K562 (cell line): ENCODE measurements around the gene ASCC1. TPM values are rescaled to one million over a fixed set of nuclear protein-coding genes. Genes with fewer than 3 reads are reported as not detected.

Source experiments
- ATAC-seq: fragments of 200-7000 bp; cut with Tn5 transposase; 3 replicates; pipeline ENCODE4 v1.9.1; 2020; ENCODE audit warnings: moderate library complexity
- BruUV-seq: library from RNA; stranded (reverse); fragments of 400-500 nt; replicated peaks from 2 replicates; lab custom pipeline; 2021; lab: Mats Ljungman, UMichigan
- CTCF ChIA-PET: fragments of 300-600 bp; formaldehyde crosslinking; extraction: SDS; loops from one replicate; lab custom pipeline; 2021; ENCODE audit warnings: low intra/inter-chr PET ratio; lab: Yijun Ruan, JAX
- POLR2A ChIA-PET: fragments of 300-600, 350-650 bp; sonication (Branson Sonifier 250); formaldehyde crosslinking; extraction: SDS; loops from one replicate; lab custom pipeline; 2021; ENCODE audit warnings: antibody characterized with exemption, inconsistent platforms; lab: Yijun Ruan, JAX
- DNase-seq, 4 experiments: peaks; one replicate each; pipeline versions ENCODE4 v3.0.0 to v3.0.0-alpha.2; 2011 to 2018; ENCODE audit warnings: low spot score in 3 of 4, mixed read lengths in 3 of 4; ENCODE audit errors: extremely low read depth in 1 of 4
- FAIRE-seq: peaks from 2 replicates; lab custom pipeline; 2011; peaks lifted over from hg19 to GRCh38; lab: Jason Lieb, UNC
- H2AFZ ChIP-seq: 2 replicates; pipeline ENCODE4 v1.6.0; 2011; ENCODE audit warnings: low read depth, low read length, control low read depth, inconsistent platforms
- H3K27ac ChIP-seq: fragments of 200-600 bp; 3 replicates; pipeline ENCODE4 v1.8.0; 2011; ENCODE audit warnings: low read depth, mild to moderate bottlenecking, control low read depth, inconsistent platforms, low read length, moderate library complexity, mixed read lengths; ENCODE audit errors: extremely low read depth
- H3K27me3 ChIP-seq, 2 experiments: fragments of 300-600 bp in 1 of 2; 2 replicates in 1 of 2; 3 replicates in 1 of 2; pipeline versions ENCODE4 v1.6.0 to v1.8.0; 2011; ENCODE audit warnings: inconsistent platforms in 2 of 2, low read length in 2 of 2, mild to moderate bottlenecking in 1 of 2, mixed read lengths in 1 of 2, moderate library complexity in 1 of 2; ENCODE audit not compliant: control insufficient read depth in 2 of 2, insufficient read depth in 2 of 2
- H3K36me3 ChIP-seq: fragments of 300-600 bp; 3 replicates; pipeline ENCODE4 v1.8.0; 2011; ENCODE audit warnings: mild to moderate bottlenecking, low read length, inconsistent platforms; ENCODE audit not compliant: control insufficient read depth, insufficient read depth
- H3K4me1 ChIP-seq, 2 experiments: fragments of 200-600 bp in 1 of 2; replicated peaks in 1 of 2; 2 replicates in 1 of 2; 3 replicates in 1 of 2; pipeline versions ENCODE4 v1.5.1 to v1.8.0; 2011; ENCODE audit warnings: inconsistent platforms in 2 of 2, low read length in 2 of 2, mild to moderate bottlenecking in 1 of 2, mixed read lengths in 1 of 2, moderate library complexity in 1 of 2; ENCODE audit not compliant: control insufficient read depth in 2 of 2, insufficient read depth in 2 of 2
- H3K4me2 ChIP-seq: 2 replicates; pipeline ENCODE4 v1.6.1; 2011; ENCODE audit warnings: low read length, control low read depth, inconsistent platforms, mixed read lengths; ENCODE audit not compliant: insufficient read depth
- H3K4me3 ChIP-seq: fragments of 200-600 bp; sonication (generic), shearing (Covaris generic); 2 replicates; pipeline ENCODE4 v1.5.1; 2016; ENCODE audit warnings: control low read depth, inconsistent platforms
- H3K79me2 ChIP-seq: fragments of 200-600 bp; 3 replicates; pipeline ENCODE4 v1.8.0; 2011; ENCODE audit warnings: low read length, inconsistent platforms; ENCODE audit not compliant: control insufficient read depth, insufficient read depth
- H3K9ac ChIP-seq, 2 experiments: 2 replicates each; pipeline versions ENCODE4 v1.6.0 to v1.6.1; 2011; ENCODE audit warnings: low read depth in 2 of 2, low read length in 2 of 2, control low read depth in 1 of 2, inconsistent platforms in 1 of 2, mild to moderate bottlenecking in 1 of 2, mixed read lengths in 1 of 2; ENCODE audit not compliant: insufficient read depth in 1 of 2
- H3K9me1 ChIP-seq: one replicate; pipeline ENCODE4 v1.6.0; 2011; ENCODE audit warnings: inconsistent platforms, mild to moderate bottlenecking, low read length, moderate library complexity; ENCODE audit not compliant: control insufficient read depth, insufficient read depth
- H3K9me3 ChIP-seq: replicated peaks from 2 replicates; pipeline ENCODE4 v1.5.1; 2011; ENCODE audit warnings: low read depth, low read length, inconsistent platforms; ENCODE audit not compliant: control insufficient read depth, insufficient read depth
- H4K20me1 ChIP-seq: replicated peaks from 2 replicates; pipeline ENCODE4 v1.6.1; 2011; ENCODE audit warnings: low read length, inconsistent platforms, mixed read lengths; ENCODE audit not compliant: control insufficient read depth, insufficient read depth
- CBFB ChIP-seq: sonication (generic); formaldehyde crosslinking; IDR thresholded peaks from 2 replicates; pipeline ENCODE4 v1.4.0; 2020; ENCODE audit warnings: mild to moderate bottlenecking, missing genetic modification reagents
- CCNT2 ChIP-seq: IDR thresholded peaks from 2 replicates; pipeline ENCODE4 v1.6.1; 2011; ENCODE audit warnings: borderline replicate concordance, low read depth, mild to moderate bottlenecking, moderate library complexity, mixed read lengths, low read length; ENCODE audit not compliant: insufficient read length; ENCODE audit errors: extremely low read depth
- DPF2 ChIP-seq: fragments of 450-650 bp; IDR thresholded peaks from 2 replicates; pipeline ENCODE4 v1.6.1; 2016
- FOSL1 ChIP-seq: fragments of 200-800 bp; sonication (Bioruptor generic); conservative IDR thresholded peaks from 2 replicates; pipeline ENCODE4 v1.6.1; 2016; ENCODE audit warnings: missing genetic modification characterization, missing compliant biosample characterization
- GTF2F1 ChIP-seq: IDR thresholded peaks from 2 replicates; pipeline ENCODE4 v1.6.1; 2011; ENCODE audit warnings: low read depth, low read length, improper control_type of control experiment
- RFX7 ChIP-seq: fragments of 250-450 bp; sonication (Bioruptor Pico); IDR thresholded peaks from 2 replicates; pipeline ENCODE4 v1.5.1; 2021; ENCODE audit warnings: mild to moderate bottlenecking
- SRSF7 ChIP-seq: fragments of 200-400 bp; formaldehyde crosslinking; optimal IDR thresholded peaks from 2 replicates; pipeline ENCODE3; 2017; ENCODE audit warnings: mild to moderate bottlenecking, low read depth, low read length
- TEAD4 ChIP-seq, 2 experiments: sonication (generic) in 1 of 2; formaldehyde crosslinking in 1 of 2; IDR thresholded peaks; 2 replicates each; pipeline versions ENCODE4 v1.6.1 to v1.8.0; 2012 to 2022; ENCODE audit warnings: borderline replicate concordance in 1 of 2, inconsistent platforms in 1 of 2, low read length in 1 of 2, mild to moderate bottlenecking in 1 of 2, missing genetic modification reagents in 1 of 2
- U2AF2 ChIP-seq: fragments of 200-400 bp; formaldehyde crosslinking; optimal IDR thresholded peaks from 2 replicates; pipeline ENCODE3; 2017; ENCODE audit warnings: low read depth, mild to moderate bottlenecking, low read length
- ZNF212 ChIP-seq: fragments of 450-650 bp; formaldehyde crosslinking; IDR thresholded peaks from 2 replicates; pipeline ENCODE4 v1.4.0; 2020; ENCODE audit warnings: mild to moderate bottlenecking
- ZNF217 ChIP-seq: sonication (generic); formaldehyde crosslinking; IDR thresholded peaks from 2 replicates; pipeline ENCODE4 v1.8.0; 2022; ENCODE audit warnings: mild to moderate bottlenecking, missing genetic modification reagents
- ZNF311 ChIP-seq: fragments of 250-450 bp; sonication (Bioruptor Pico); IDR thresholded peaks from 2 replicates; pipeline ENCODE4 v1.4.0; 2020; ENCODE audit warnings: mild to moderate bottlenecking, moderate library complexity
- ZNF699 ChIP-seq: fragments of 250-450 bp; sonication (Bioruptor Pico); IDR thresholded peaks from 2 replicates; pipeline ENCODE4 v1.8.0; 2021; ENCODE audit warnings: mild to moderate bottlenecking, moderate library complexity; ENCODE audit not compliant: insufficient replicate concordance
- WGBS: fragments of 100-300 bp; shearing (Covaris generic); methylation state at CpG from one replicate; pipeline ENCODE4 v1.1.6; 2016; ENCODE audit warnings: low coverage, mixed read lengths; ENCODE audit not compliant: insufficient coverage; ENCODE audit errors: missing lambda C conversion rate; 5-methylcytosine and 5-hydroxymethylcytosine counted together
- in situ Hi-C: fragments of 300-500 bp; cut with MboI; formaldehyde crosslinking; loops from 4 replicates; pipeline ENCODE4 v1.15.0; 2018; ENCODE audit warnings: inconsistent platforms, mixed read lengths
- intact Hi-C: fragments of 100-400 bp; cut with micrococcal nuclease; formaldehyde crosslinking; loops from 2 replicates; pipeline ENCODE4 v1.14.2; 2022
- polyA plus RNA-seq, 8 experiments: library from polyadenylated mRNA; depleted of rRNA in 4 of 8; stranded (reverse) in 5 of 8; unstranded in 3 of 8; fragments of >200 nt; fragmentation: Nextera tagmentation in 2 of 8; fragmentation: Illumina TruSeq in 1 of 8; extraction: Ambion mirVana in 2 of 8; extraction: Trizol in 1 of 8; gene quantifications; 2 replicates each; pipeline versions ENCODE4 v1.2.1 to v1.2.3, GENCODE V29; 2011 to 2014; ENCODE audit warnings: inconsistent platforms in 1 of 8, missing spikeins in 1 of 8
- total RNA-seq, 7 experiments: library from RNA; depleted of rRNA in 6 of 7; stranded (reverse); fragments of >200 nt in 6 of 7; fragmentation: Illumina TruSeq in 2 of 7; extraction: Trizol in 2 of 7; gene quantifications; 2 replicates each; pipeline versions ENCODE4 v1.2.1 to v1.2.3, GENCODE V29; 2011 to 2021; ENCODE audit warnings: low replicate concordance in 1 of 7
- TF ChIP-seq, protein P1 (sequence below): fragments of 200-800 bp; sonication (Bioruptor generic); IDR thresholded peaks from 2 replicates; pipeline ENCODE4 v1.6.1; 2016; ENCODE audit warnings: missing genetic modification characterization, missing compliant biosample characterization
- TF ChIP-seq, protein P2 (sequence below): fragments of 250-450 bp; sonication (Bioruptor Pico); IDR thresholded peaks from 2 replicates; pipeline ENCODE4 v1.4.0; 2020

Gene ASCC1
- total and polyA plus RNA-seq, 9 of the 15 experiments (the other 6 are each of a cell fraction or from before 2014, with no cell fraction given): 31.7 to 73.3 (median 52.8) TPM

DNA sequence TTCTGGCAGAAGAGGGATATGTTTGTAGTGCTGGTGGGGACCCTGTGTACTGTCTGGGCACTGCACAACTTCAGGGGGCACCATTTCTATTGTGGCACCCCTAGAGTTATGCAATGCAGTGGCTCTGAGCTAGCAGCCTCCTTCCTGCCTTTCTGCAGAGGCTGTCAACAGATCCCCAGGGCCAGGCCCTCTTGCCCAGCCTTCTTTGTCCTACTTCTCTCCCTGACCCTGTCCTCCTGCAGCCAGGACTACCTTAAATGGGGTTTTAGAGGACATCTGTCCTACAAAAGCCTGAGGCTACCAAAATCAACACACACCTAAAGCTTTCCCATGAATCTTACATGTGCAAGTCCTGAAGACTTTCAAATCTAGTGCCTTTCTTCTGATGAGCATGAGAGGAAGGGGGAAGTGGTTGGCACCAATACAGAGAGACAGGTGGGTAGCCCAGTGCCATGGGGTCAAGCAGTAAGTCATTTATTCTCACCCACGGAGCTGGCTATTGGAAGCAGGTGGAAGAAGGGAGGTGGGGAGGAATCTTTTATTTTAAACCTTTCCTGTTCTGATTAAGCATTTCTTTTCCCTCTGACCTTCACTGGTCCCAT lies 130.1 kb downstream of the ASCC1 start:
- Histone ChIP-seq H4K20me1 (no peaks in the 10 kb centered on the region), H3K27ac (no peak overlapping the region), H3K9me1 (no peaks in the 10 kb centered on the region), H3K4me2 (no peak overlapping the region), H3K9ac (no peak overlapping the region), H2AFZ (no peak overlapping the region), H3K27me3 (no peaks in the 10 kb centered on the region), H3K9me3 (no peaks in the 10 kb centered on the region), H3K79me2 (no peaks in the 10 kb centered on the region), H3K4me1 (peaks cover 0 to 28% of the 10 kb centered on the region in 2 experiments; a peak in 2 of 5 replicates), H3K36me3 (no peaks in the 10 kb centered on the region), H3K4me3 (no peak overlapping the region)
- 8% methylated on average over 1 of the region's 1 CpG for WGBS
- ChIA-PET CTCF (no interaction called here), POLR2A (interaction anchor here (1.0 to 1.9 kb wide), 3 partner anchors 8 to 236 kb away, joined by 3 to 7 read pairs (median 4); no protein-coding TSS in a partner anchor)
- intact Hi-C loops (no loop called here), in situ Hi-C loops (no loop called here)
- no peak for TF ChIP-seq DPF2
- TF ChIP-seq U2AF2: no peak
- TF ChIP-seq ZNF699: no peak
- TF ChIP-seq RFX7 (CRISPR knock-in tag): no peak
- no peak for TF ChIP-seq ZNF311 (CRISPR knock-in tag)
- TF ChIP-seq CBFB (CRISPR knock-in tag): no peak
- TF ChIP-seq ZNF212 (CRISPR knock-in tag): no peak
- TF ChIP-seq TEAD4 (IDR thresholded peaks at IDR 0.05; ENCODE audit: low read length): no peak
- no peak for TF ChIP-seq TEAD4 (CRISPR knock-in tag; IDR thresholded peaks at IDR 0.05; ENCODE audit: borderline replicate concordance)
- no peak for TF ChIP-seq CCNT2
- TF ChIP-seq, protein P1, sequence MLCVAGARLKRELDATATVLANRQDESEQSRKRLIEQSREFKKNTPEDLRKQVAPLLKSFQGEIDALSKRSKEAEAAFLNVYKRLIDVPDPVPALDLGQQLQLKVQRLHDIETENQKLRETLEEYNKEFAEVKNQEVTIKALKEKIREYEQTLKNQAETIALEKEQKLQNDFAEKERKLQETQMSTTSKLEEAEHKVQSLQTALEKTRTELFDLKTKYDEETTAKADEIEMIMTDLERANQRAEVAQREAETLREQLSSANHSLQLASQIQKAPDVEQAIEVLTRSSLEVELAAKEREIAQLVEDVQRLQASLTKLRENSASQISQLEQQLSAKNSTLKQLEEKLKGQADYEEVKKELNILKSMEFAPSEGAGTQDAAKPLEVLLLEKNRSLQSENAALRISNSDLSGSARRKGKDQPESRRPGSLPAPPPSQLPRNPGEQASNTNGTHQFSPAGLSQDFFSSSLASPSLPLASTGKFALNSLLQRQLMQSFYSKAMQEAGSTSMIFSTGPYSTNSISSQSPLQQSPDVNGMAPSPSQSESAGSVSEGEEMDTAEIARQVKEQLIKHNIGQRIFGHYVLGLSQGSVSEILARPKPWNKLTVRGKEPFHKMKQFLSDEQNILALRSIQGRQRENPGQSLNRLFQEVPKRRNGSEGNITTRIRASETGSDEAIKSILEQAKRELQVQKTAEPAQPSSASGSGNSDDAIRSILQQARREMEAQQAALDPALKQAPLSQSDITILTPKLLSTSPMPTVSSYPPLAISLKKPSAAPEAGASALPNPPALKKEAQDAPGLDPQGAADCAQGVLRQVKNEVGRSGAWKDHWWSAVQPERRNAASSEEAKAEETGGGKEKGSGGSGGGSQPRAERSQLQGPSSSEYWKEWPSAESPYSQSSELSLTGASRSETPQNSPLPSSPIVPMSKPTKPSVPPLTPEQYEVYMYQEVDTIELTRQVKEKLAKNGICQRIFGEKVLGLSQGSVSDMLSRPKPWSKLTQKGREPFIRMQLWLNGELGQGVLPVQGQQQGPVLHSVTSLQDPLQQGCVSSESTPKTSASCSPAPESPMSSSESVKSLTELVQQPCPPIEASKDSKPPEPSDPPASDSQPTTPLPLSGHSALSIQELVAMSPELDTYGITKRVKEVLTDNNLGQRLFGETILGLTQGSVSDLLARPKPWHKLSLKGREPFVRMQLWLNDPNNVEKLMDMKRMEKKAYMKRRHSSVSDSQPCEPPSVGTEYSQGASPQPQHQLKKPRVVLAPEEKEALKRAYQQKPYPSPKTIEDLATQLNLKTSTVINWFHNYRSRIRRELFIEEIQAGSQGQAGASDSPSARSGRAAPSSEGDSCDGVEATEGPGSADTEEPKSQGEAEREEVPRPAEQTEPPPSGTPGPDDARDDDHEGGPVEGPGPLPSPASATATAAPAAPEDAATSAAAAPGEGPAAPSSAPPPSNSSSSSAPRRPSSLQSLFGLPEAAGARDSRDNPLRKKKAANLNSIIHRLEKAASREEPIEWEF: no peak
- TF ChIP-seq, protein P2, sequence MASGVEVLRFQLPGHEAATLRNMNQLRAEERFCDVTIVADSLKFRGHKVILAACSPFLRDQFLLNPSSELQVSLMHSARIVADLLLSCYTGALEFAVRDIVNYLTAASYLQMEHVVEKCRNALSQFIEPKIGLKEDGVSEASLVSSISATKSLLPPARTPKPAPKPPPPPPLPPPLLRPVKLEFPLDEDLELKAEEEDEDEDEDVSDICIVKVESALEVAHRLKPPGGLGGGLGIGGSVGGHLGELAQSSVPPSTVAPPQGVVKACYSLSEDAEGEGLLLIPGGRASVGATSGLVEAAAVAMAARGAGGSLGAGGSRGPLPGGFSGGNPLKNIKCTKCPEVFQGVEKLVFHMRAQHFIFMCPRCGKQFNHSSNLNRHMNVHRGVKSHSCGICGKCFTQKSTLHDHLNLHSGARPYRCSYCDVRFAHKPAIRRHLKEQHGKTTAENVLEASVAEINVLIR (CRISPR knock-in tag): no peak
- TF ChIP-seq FOSL1 (tag): no peak
- TF ChIP-seq SRSF7: no peak
- TF ChIP-seq GTF2F1: no peak
- TF ChIP-seq ZNF217 (CRISPR knock-in tag): no peak
- BruUV-seq: no TSS peak
- DNase-seq (no peak), FAIRE-seq (no peak), ATAC-seq (no peak)
